K562 (cell line): ENCODE results near the gene C1QTNF5. TPM values are rescaled to one million over a fixed set of nuclear protein-coding genes. Genes with fewer than 3 reads are reported as not detected.

ENCODE experiments used
- CHD4 ChIP-seq: fragments of 200-600 bp; sonication (generic); IDR thresholded peaks from 3 replicates; pipeline ENCODE4 v1.6.1; 2012; ENCODE audit warnings: low read depth, mild to moderate bottlenecking, mixed read lengths, low read length, inconsistent platforms; ENCODE audit not compliant: insufficient read depth, insufficient replicate concordance, poor library complexity, severe bottlenecking
- DACH1 ChIP-seq: fragments of 450-650 bp; IDR thresholded peaks from 2 replicates; pipeline ENCODE4 v1.6.1; 2018; ENCODE audit not compliant: partially characterized antibody
- ETS2 ChIP-seq: IDR thresholded peaks from 2 replicates; pipeline ENCODE4 v1.6.1; 2016; ENCODE audit warnings: borderline replicate concordance, missing genetic modification characterization, mild to moderate bottlenecking, moderate library complexity, missing compliant biosample characterization; ENCODE audit not compliant: poor library complexity, severe bottlenecking
- GTF2A2 ChIP-seq: IDR thresholded peaks from 2 replicates; pipeline ENCODE4 v1.6.1; 2016; ENCODE audit warnings: mild to moderate bottlenecking, missing genetic modification characterization, missing compliant biosample characterization
- PHB ChIP-seq: fragments of 250-450 bp; sonication (Bioruptor Pico); IDR thresholded peaks from 2 replicates; pipeline ENCODE4 v1.5.0; 2021
- PREB ChIP-seq: sonication (generic); formaldehyde crosslinking; IDR thresholded peaks from 2 replicates; pipeline ENCODE4 v1.8.1; 2023; ENCODE audit warnings: mild to moderate bottlenecking, missing genetic modification reagents
- RAD21 ChIP-seq, 2 experiments: fragments of 250-450 bp in 1 of 2; fragments of 450-650 bp in 1 of 2; sonication (Bioruptor Pico) in 1 of 2; formaldehyde crosslinking in 1 of 2; IDR thresholded peaks in 1 of 2; conservative IDR thresholded peaks in 1 of 2; 2 replicates each; pipeline versions ENCODE4 v1.4.0 to v1.8.0; 2020 to 2022; ENCODE audit warnings: mild to moderate bottlenecking in 2 of 2, moderate library complexity in 1 of 2
- RFX7 ChIP-seq: fragments of 250-450 bp; sonication (Bioruptor Pico); IDR thresholded peaks from 2 replicates; pipeline ENCODE4 v1.5.1; 2021; ENCODE audit warnings: mild to moderate bottlenecking
- SMC3 ChIP-seq: conservative IDR thresholded peaks from 2 replicates; pipeline ENCODE4 v1.6.1; 2011; ENCODE audit warnings: low read depth, low read length, improper control_type of control experiment; ENCODE audit not compliant: insufficient read depth
- ZMIZ1 ChIP-seq, 2 experiments: fragments of 150-350 bp in 1 of 2; IDR thresholded peaks; 2 replicates each; pipeline ENCODE4 v1.6.1; 2012 to 2016; ENCODE audit warnings: low read depth in 2 of 2, low read length in 2 of 2, mild to moderate bottlenecking in 1 of 2, moderate library complexity in 1 of 2
- polyA plus RNA-seq, 8 experiments: library from polyadenylated mRNA; depleted of rRNA in 4 of 8; stranded (reverse) in 5 of 8; unstranded in 3 of 8; fragments of >200 nt; fragmentation: Nextera tagmentation in 2 of 8; fragmentation: Illumina TruSeq in 1 of 8; extraction: Ambion mirVana in 2 of 8; extraction: Trizol in 1 of 8; gene quantifications; 2 replicates each; pipeline versions ENCODE4 v1.2.1 to v1.2.3, GENCODE V29; 2011 to 2014; ENCODE audit warnings: inconsistent platforms in 1 of 8, missing spikeins in 1 of 8
- total RNA-seq, 7 experiments: library from RNA; depleted of rRNA in 6 of 7; stranded (reverse); fragments of >200 nt in 6 of 7; fragmentation: Illumina TruSeq in 2 of 7; extraction: Trizol in 2 of 7; gene quantifications; 2 replicates each; pipeline versions ENCODE4 v1.2.1 to v1.2.3, GENCODE V29; 2011 to 2021; ENCODE audit warnings: low replicate concordance in 1 of 7

Gene C1QTNF5
- total and polyA plus RNA-seq, 9 of the 15 experiments (the other 6 are each of a cell fraction or from before 2014, with no cell fraction given), result 0.07 to 0.76 (median 0.24) TPM; not detected in 1

GRCh38 chr11:119355091-119355843 is 14.6 kb upstream of the C1QTNF5 start (continued):
- no peak for TF ChIP-seq PREB
- TF ChIP-seq CHD4, result no peak
- no peak for TF ChIP-seq ETS2 (tag)
- TF ChIP-seq RFX7 (CRISPR knock-in tag), result no peak
- no peak for TF ChIP-seq ZMIZ1 (IDR thresholded peaks at IDR 0.05; ENCODE audit: low read depth in 2 of 2, low read length in 2 of 2)
- no peak for TF ChIP-seq DACH1
- TF ChIP-seq GTF2A2 (tag), result no peak
- TF ChIP-seq RAD21 (CRISPR knock-in tag; conservative IDR thresholded peaks at IDR 0.05 in 1 of 2, IDR thresholded peaks at IDR 0.05 in 1 of 2), result no peak
- no peak for TF ChIP-seq SMC3
- TF ChIP-seq PHB, result no peak
